Skeletal muscle satellite cell (primary cell): Measurements from ENCODE around the gene BCO2.
"Not testable (repeated sequence)": the region's sequence is repeated elsewhere in the genome, so short reads cannot be mapped to it uniquely, and the experiment has no call there.

Experiments used
- H3K27me3 ChIP-seq: 2 replicates; pipeline ENCODE4 v1.7.0; 2013; ENCODE audit warnings: low read length; ENCODE audit not compliant: control insufficient read depth, insufficient read depth
- H3K36me3 ChIP-seq: 2 replicates; pipeline ENCODE4 v1.7.0; 2013; ENCODE audit warnings: mild to moderate bottlenecking, control low read depth, low read length; ENCODE audit not compliant: insufficient read depth
- H3K4me1 ChIP-seq: 2 replicates; pipeline ENCODE4 v1.7.0; 2013; ENCODE audit warnings: low read length; ENCODE audit not compliant: control insufficient read depth, insufficient read depth
- H3K4me2 ChIP-seq: 2 replicates; pipeline ENCODE4 v1.7.0; 2013; ENCODE audit warnings: mild to moderate bottlenecking, low read length
- H3K4me3 ChIP-seq: 2 replicates; pipeline ENCODE4 v1.7.0; 2013; ENCODE audit warnings: low read length
- H3K9ac ChIP-seq: 2 replicates; pipeline ENCODE4 v1.7.0; 2013; ENCODE audit warnings: mild to moderate bottlenecking, low read depth, low read length, moderate library complexity
- H3K9me3 ChIP-seq: replicated peaks from 2 replicates; pipeline ENCODE4 v1.7.0; 2013; ENCODE audit warnings: mild to moderate bottlenecking, control low read depth, low read length

BCO2 gene

GRCh38 chr11:112173152-112173551, 2.2 kb upstream of the BCO2 start:
- H3K9me3 ChIP-seq = no peaks in the 10 kb centered on the region
- H3K9ac ChIP-seq = peak overlapping the region; percentile 9
- peaks cover 4% of the 10 kb centered on the region for H3K27me3 ChIP-seq
- H3K36me3 ChIP-seq = no peaks in the 10 kb centered on the region
- no peak overlapping the region for H3K4me2 ChIP-seq
- peaks cover 18% of the 10 kb centered on the region for H3K4me1 ChIP-seq
- H3K4me3 ChIP-seq = no peak overlapping the region

GRCh38 chr11:112175599-112175952, 264 bp downstream of the BCO2 start:
- peak overlapping the region; percentile 35 for H3K4me3 ChIP-seq
- peak overlapping the region; percentile 73 for H3K4me2 ChIP-seq
- H3K9me3 ChIP-seq = no peaks in the 10 kb centered on the region
- H3K9ac ChIP-seq = no peak overlapping the region
- peaks cover 18% of the 10 kb centered on the region for H3K4me1 ChIP-seq
- peaks cover 15% of the 10 kb centered on the region for H3K27me3 ChIP-seq
- no peaks in the 10 kb centered on the region for H3K36me3 ChIP-seq

GRCh38 chr11:112176077-112176476, 765 bp downstream of the BCO2 start:
- no peak overlapping the region for H3K4me3 ChIP-seq
- no peaks in the 10 kb centered on the region for H3K9me3 ChIP-seq
- H3K4me1 ChIP-seq = peaks cover 18% of the 10 kb centered on the region
- H3K36me3 ChIP-seq = no peaks in the 10 kb centered on the region
- no peak overlapping the region for H3K9ac ChIP-seq
- no peak overlapping the region for H3K4me2 ChIP-seq
- peaks cover 15% of the 10 kb centered on the region for H3K27me3 ChIP-seq

- no peaks in the 10 kb centered on the region for H3K9me3 ChIP-seq
- H3K4me1 ChIP-seq = peaks cover 7% of the 10 kb centered on the region
- H3K4me2 ChIP-seq = no peak overlapping the region
- H3K4me3 ChIP-seq = no peak overlapping the region
- no peaks in the 10 kb centered on the region for H3K36me3 ChIP-seq
- H3K9ac ChIP-seq = no peak overlapping the region
- H3K27me3 ChIP-seq = peaks cover 15% of the 10 kb centered on the region
Observed at GRCh38 chr11:112177589-112177988, 2.3 kb downstream of the BCO2 start.

GRCh38 chr11:112178428-112178827, 3.1 kb downstream of the BCO2 start:
- Histone ChIP-seq H3K9me3 (no peaks in the 10 kb centered on the region), H3K4me2 (no peak overlapping the region), H3K4me3 (no peak overlapping the region), H3K27me3 (peaks cover 15% of the 10 kb centered on the region), H3K9ac (no peak overlapping the region), H3K4me1 (no peaks in the 10 kb centered on the region), H3K36me3 (no peaks in the 10 kb centered on the region)

- no peaks in the 10 kb centered on the region for H3K9me3 ChIP-seq
- H3K4me1 ChIP-seq = no peaks in the 10 kb centered on the region
- no peak overlapping the region for H3K9ac ChIP-seq
- peaks cover 15% of the 10 kb centered on the region for H3K27me3 ChIP-seq
- no peaks in the 10 kb centered on the region for H3K36me3 ChIP-seq
- no peak overlapping the region for H3K4me3 ChIP-seq
- no peak overlapping the region for H3K4me2 ChIP-seq
Observed at GRCh38 chr11:112178936-112179335, 3.6 kb downstream of the BCO2 start.

GRCh38 chr11:112179601-112180000, 4.3 kb downstream of the BCO2 start:
- Histone ChIP-seq H3K4me3 (no peak overlapping the region), H3K4me2 (no peak overlapping the region), H3K36me3 (no peaks in the 10 kb centered on the region), H3K9ac (no peak overlapping the region), H3K9me3 (no peaks in the 10 kb centered on the region), H3K27me3 (peaks cover 15% of the 10 kb centered on the region), H3K4me1 (no peaks in the 10 kb centered on the region)

- H3K4me2 ChIP-seq = no peak overlapping the region
- no peaks in the 10 kb centered on the region for H3K36me3 ChIP-seq
- no peaks in the 10 kb centered on the region for H3K4me1 ChIP-seq
- no peak overlapping the region for H3K4me3 ChIP-seq
- H3K27me3 ChIP-seq = peaks cover 11% of the 10 kb centered on the region
- H3K9ac ChIP-seq = no peak overlapping the region
- no peaks in the 10 kb centered on the region for H3K9me3 ChIP-seq
Observed at GRCh38 chr11:112182867-112183266, 7.6 kb downstream of the BCO2 start.

GRCh38 chr11:112185883-112186282, 10.6 kb downstream of the BCO2 start:
- Histone ChIP-seq H3K27me3 (no peaks in the 10 kb centered on the region), H3K36me3 (no peaks in the 10 kb centered on the region), H3K9me3 (no peaks in the 10 kb centered on the region), H3K4me1 (no peaks in the 10 kb centered on the region), H3K4me2 (no peak overlapping the region), H3K9ac (no peak overlapping the region), H3K4me3 (no peak overlapping the region)

GRCh38 chr11:112186304-112186703, 11.0 kb downstream of the BCO2 start:
- Histone ChIP-seq H3K9ac (no peak overlapping the region), H3K4me3 (no peak overlapping the region), H3K27me3 (no peaks in the 10 kb centered on the region), H3K4me1 (no peaks in the 10 kb centered on the region), H3K9me3 (no peaks in the 10 kb centered on the region), H3K36me3 (no peaks in the 10 kb centered on the region), H3K4me2 (no peak overlapping the region)

- not testable (repeated sequence) for H3K4me2 ChIP-seq, H3K9me3 ChIP-seq
- H3K4me1 ChIP-seq = peaks cover 11% of the 10 kb centered on the region
Observed at GRCh38 chr11:112195113-112195512, 19.8 kb downstream of the BCO2 start.

GRCh38 chr11:112195951-112196351, 20.6 kb downstream of the BCO2 start:
- Histone ChIP-seq H3K4me2 (no peak overlapping the region), H3K4me3 (no peak overlapping the region), H3K9ac (no peak overlapping the region), H3K27me3 (no peaks in the 10 kb centered on the region), H3K36me3 (no peaks in the 10 kb centered on the region), H3K4me1 (peaks cover 11% of the 10 kb centered on the region), H3K9me3 (no peaks in the 10 kb centered on the region)

More at GRCh38 chr11:112195113-112195512, 19.8 kb downstream of the BCO2 start:
- not testable (repeated sequence) for H3K27me3 ChIP-seq, H3K36me3 ChIP-seq, H3K9ac ChIP-seq, H3K4me3 ChIP-seq
